Activated naive CD4-positive, alpha-beta T cell treated with anti-CD3 and anti-CD28 coated beads, Interleukin-2, amount 50 U/mL, for 24 hours (primary cell): Measurements from ENCODE around the gene RABL6.
"Not testable (repeated sequence)": the region's sequence is repeated elsewhere in the genome, so short reads cannot be mapped to it uniquely, and the experiment has no call there.

Experiments used
- H3K27ac Mint-ChIP-seq: one replicate; pipeline ENCODE4 v1.8.0; 2021; ENCODE audit warnings: mild to moderate bottlenecking, mixed read lengths
- H3K27me3 Mint-ChIP-seq: one replicate; pipeline ENCODE4 v1.8.0; 2021; ENCODE audit warnings: mixed read lengths
- H3K36me3 Mint-ChIP-seq: one replicate; pipeline ENCODE4 v1.8.0; 2021; ENCODE audit warnings: mixed read lengths
- H3K4me1 Mint-ChIP-seq: one replicate; pipeline ENCODE4 v1.8.0; 2021; ENCODE audit warnings: mixed read lengths
- H3K4me3 Mint-ChIP-seq: one replicate; pipeline ENCODE4 v1.8.0; 2021; ENCODE audit warnings: mild to moderate bottlenecking, mixed read lengths
- H3K9me3 Mint-ChIP-seq: one replicate; pipeline ENCODE4 v1.8.0; 2021; ENCODE audit warnings: mixed read lengths

The RABL6 gene

GRCh38 chr9:136799854-136800657 lies 7.7 kb upstream of the RABL6 start:
- Mint-ChIP-seq H3K4me3 (peak overlapping the region; percentile 86), H3K36me3 (no peaks in the 10 kb centered on the region), H3K27ac (no peak overlapping the region), H3K9me3 (no peaks in the 10 kb centered on the region), H3K27me3 (no peaks in the 10 kb centered on the region), H3K4me1 (peaks cover 22% of the 10 kb centered on the region)

GRCh38 chr9:136802321-136802720 lies 5.4 kb upstream of the RABL6 start:
- H3K4me1 Mint-ChIP-seq, result peaks cover 27% of the 10 kb centered on the region
- no peaks in the 10 kb centered on the region for H3K9me3 Mint-ChIP-seq
- H3K27ac Mint-ChIP-seq, result no peak overlapping the region
- no peak overlapping the region for H3K4me3 Mint-ChIP-seq
- H3K36me3 Mint-ChIP-seq, result no peaks in the 10 kb centered on the region
- no peaks in the 10 kb centered on the region for H3K27me3 Mint-ChIP-seq

- not testable (repeated sequence) for H3K36me3 Mint-ChIP-seq, H3K27me3 Mint-ChIP-seq, H3K27ac Mint-ChIP-seq, H3K9me3 Mint-ChIP-seq, H3K4me3 Mint-ChIP-seq
- peaks cover 27% of the 10 kb centered on the region for H3K4me1 Mint-ChIP-seq
Observed at GRCh38 chr9:136803009-136803550, 4.7 kb upstream of the RABL6 start.

GRCh38 chr9:136803551-136804508 lies 3.9 kb upstream of the RABL6 start:
- peak overlapping the region; percentile 7 for H3K4me3 Mint-ChIP-seq

GRCh38 chr9:136804509-136805206 lies 3.1 kb upstream of the RABL6 start:
- Mint-ChIP-seq H3K36me3 (peaks cover 2% of the 10 kb centered on the region), H3K9me3 (no peaks in the 10 kb centered on the region), H3K4me3 (no peak overlapping the region), H3K27me3 (no peaks in the 10 kb centered on the region), H3K27ac (no peak overlapping the region), H3K4me1 (peaks cover 37% of the 10 kb centered on the region)

More at GRCh38 chr9:136803551-136804508, 3.9 kb upstream of the RABL6 start:
- H3K9me3 Mint-ChIP-seq, result no peaks in the 10 kb centered on the region
- no peaks in the 10 kb centered on the region for H3K27me3 Mint-ChIP-seq
- no peak overlapping the region for H3K27ac Mint-ChIP-seq
- H3K36me3 Mint-ChIP-seq, result no peaks in the 10 kb centered on the region
- H3K4me1 Mint-ChIP-seq, result peaks cover 29% of the 10 kb centered on the region

GRCh38 chr9:136805207-136805740 lies 2.5 kb upstream of the RABL6 start:
- Mint-ChIP-seq H3K27ac (no peak overlapping the region), H3K9me3 (no peaks in the 10 kb centered on the region), H3K27me3 (no peaks in the 10 kb centered on the region), H3K36me3 (peaks cover 2% of the 10 kb centered on the region), H3K4me3 (no peak overlapping the region), H3K4me1 (peaks cover 39% of the 10 kb centered on the region)

GRCh38 chr9:136806067-136806466 lies 1.7 kb upstream of the RABL6 start:
- peaks cover 4% of the 10 kb centered on the region for H3K36me3 Mint-ChIP-seq
- peaks cover 34% of the 10 kb centered on the region for H3K4me1 Mint-ChIP-seq
- peak overlapping the region; percentile 90 for H3K4me3 Mint-ChIP-seq
- H3K27ac Mint-ChIP-seq, result no peak overlapping the region
- H3K27me3 Mint-ChIP-seq, result no peaks in the 10 kb centered on the region
- no peaks in the 10 kb centered on the region for H3K9me3 Mint-ChIP-seq

GRCh38 chr9:136806631-136807201 lies 1.0 kb upstream of the RABL6 start:
- peaks cover 32% of the 10 kb centered on the region for H3K4me1 Mint-ChIP-seq
- no peaks in the 10 kb centered on the region for H3K9me3 Mint-ChIP-seq
- H3K27me3 Mint-ChIP-seq, result no peaks in the 10 kb centered on the region
- H3K36me3 Mint-ChIP-seq, result peaks cover 4% of the 10 kb centered on the region
- H3K27ac Mint-ChIP-seq, result peak overlapping the region; percentile 62
- peak overlapping the region; percentile 90 for H3K4me3 Mint-ChIP-seq

- Mint-ChIP-seq H3K4me1 (peaks cover 45% of the 10 kb centered on the region), H3K36me3 (peaks cover 10% of the 10 kb centered on the region), H3K9me3 (no peaks in the 10 kb centered on the region)
Observed at GRCh38 chr9:136808075-136808805, 492 bp downstream of the RABL6 start.

GRCh38 chr9:136808806-136809158 lies 1.0 kb downstream of the RABL6 start:
- peak overlapping the region; percentile 88 for H3K4me3 Mint-ChIP-seq
- H3K9me3 Mint-ChIP-seq, result no peaks in the 10 kb centered on the region
- H3K27ac Mint-ChIP-seq, result peak overlapping the region; percentile 59
- no peaks in the 10 kb centered on the region for H3K27me3 Mint-ChIP-seq
- H3K36me3 Mint-ChIP-seq, result peaks cover 10% of the 10 kb centered on the region
- peaks cover 48% of the 10 kb centered on the region for H3K4me1 Mint-ChIP-seq

More at GRCh38 chr9:136808075-136808805, 492 bp downstream of the RABL6 start:
- Mint-ChIP-seq H3K27me3 (no peaks in the 10 kb centered on the region), H3K4me3 (peak overlapping the region; percentile 88), H3K27ac (no peak overlapping the region)

GRCh38 chr9:136814725-136815421 lies 7.1 kb downstream of the RABL6 start:
- no peaks in the 10 kb centered on the region for H3K27me3 Mint-ChIP-seq
- H3K9me3 Mint-ChIP-seq, result no peaks in the 10 kb centered on the region
- no peak overlapping the region for H3K27ac Mint-ChIP-seq
- H3K4me1 Mint-ChIP-seq, result peaks cover 49% of the 10 kb centered on the region
- H3K4me3 Mint-ChIP-seq, result no peak overlapping the region
- peaks cover 17% of the 10 kb centered on the region for H3K36me3 Mint-ChIP-seq

- Mint-ChIP-seq H3K4me3 (no peak overlapping the region), H3K27ac (no peak overlapping the region), H3K27me3 (no peaks in the 10 kb centered on the region), H3K9me3 (no peaks in the 10 kb centered on the region), H3K4me1 (peaks cover 45% of the 10 kb centered on the region), H3K36me3 (peaks cover 17% of the 10 kb centered on the region)
Observed at GRCh38 chr9:136815422-136815782, 7.7 kb downstream of the RABL6 start.

GRCh38 chr9:136820971-136821825 lies 13.4 kb downstream of the RABL6 start:
- Mint-ChIP-seq H3K9me3 (no peaks in the 10 kb centered on the region), H3K36me3 (peaks cover 4% of the 10 kb centered on the region), H3K27me3 (no peaks in the 10 kb centered on the region), H3K4me1 (peaks cover 17% of the 10 kb centered on the region), H3K27ac (no peak overlapping the region), H3K4me3 (no peak overlapping the region)
